HEK293 (cell line): Measurements from ENCODE around the gene ASB16.
A peak's percentile ranks its signal among the peaks of the same experiment; 100 is the strongest.

ENCODE experiments used
- GLIS1 ChIP-seq: fragments of 450-650 bp; formaldehyde crosslinking; IDR thresholded peaks from 2 replicates; pipeline ENCODE4 v1.5.1; 2016; ENCODE audit warnings: missing biosample characterization, missing genetic modification characterization
- RBAK ChIP-seq: fragments of 450-650 bp; formaldehyde crosslinking; IDR thresholded peaks from 2 replicates; pipeline ENCODE4 v1.5.1; 2016; ENCODE audit warnings: missing biosample characterization, missing genetic modification characterization
- ZBTB17 ChIP-seq: fragments of 450-650 bp; formaldehyde crosslinking; IDR thresholded peaks from 2 replicates; pipeline ENCODE4 v1.5.1; 2016; ENCODE audit warnings: missing biosample characterization, missing genetic modification characterization
- ZNF19 ChIP-seq: fragments of 450-650 bp; formaldehyde crosslinking; IDR thresholded peaks from 2 replicates; pipeline ENCODE4; 2016; ENCODE audit warnings: missing biosample characterization, missing genetic modification characterization, low read depth
- ZNF223 ChIP-seq: fragments of 450-650 bp; formaldehyde crosslinking; IDR thresholded peaks from 2 replicates; pipeline ENCODE4 v1.5.1; 2016; ENCODE audit warnings: missing biosample characterization, missing genetic modification characterization
- ZNF239 ChIP-seq: fragments of 450-650 bp; formaldehyde crosslinking; IDR thresholded peaks from 2 replicates; pipeline ENCODE4 v1.5.1; 2016; ENCODE audit warnings: missing biosample characterization, missing genetic modification characterization
- ZNF350 ChIP-seq: fragments of 450-650 bp; formaldehyde crosslinking; IDR thresholded peaks from 2 replicates; pipeline ENCODE4 v1.5.0; 2017; ENCODE audit warnings: missing biosample characterization, mild to moderate bottlenecking, missing genetic modification characterization
- ZNF501 ChIP-seq: fragments of 450-650 bp; formaldehyde crosslinking; IDR thresholded peaks from 2 replicates; pipeline ENCODE4 v1.5.1; 2016; ENCODE audit warnings: missing biosample characterization, missing genetic modification characterization
- ZNF544 ChIP-seq: fragments of 450-650 bp; formaldehyde crosslinking; IDR thresholded peaks from 2 replicates; pipeline ENCODE4 v1.5.0; 2017; ENCODE audit warnings: missing biosample characterization, missing genetic modification characterization
- ZNF747 ChIP-seq: fragments of 450-650 bp; formaldehyde crosslinking; IDR thresholded peaks from 2 replicates; pipeline ENCODE4 v1.5.1; 2016; ENCODE audit warnings: missing biosample characterization, missing genetic modification characterization
- ZNF776 ChIP-seq: fragments of 450-650 bp; formaldehyde crosslinking; IDR thresholded peaks from 2 replicates; pipeline ENCODE4 v1.5.0; 2017; ENCODE audit warnings: missing biosample characterization, missing genetic modification characterization, borderline replicate concordance
- ZNF791 ChIP-seq: fragments of 450-650 bp; formaldehyde crosslinking; IDR thresholded peaks from 2 replicates; pipeline ENCODE4 v1.5.1; 2016; ENCODE audit warnings: missing biosample characterization, missing genetic modification characterization
- TF ChIP-seq, protein P1 (sequence below): fragments of 450-650 bp; formaldehyde crosslinking; IDR thresholded peaks from 2 replicates; pipeline ENCODE4 v1.5.1; 2016; ENCODE audit warnings: missing biosample characterization, missing genetic modification characterization
- TF ChIP-seq, protein P2 (sequence below): fragments of 450-650 bp; formaldehyde crosslinking; IDR thresholded peaks from 2 replicates; pipeline ENCODE4 v1.5.1; 2016; ENCODE audit warnings: missing biosample characterization, missing genetic modification characterization
- TF ChIP-seq, protein P3 (sequence below): fragments of 450-650 bp; formaldehyde crosslinking; IDR thresholded peaks from 2 replicates; pipeline ENCODE4 v1.5.1; 2016; ENCODE audit warnings: missing biosample characterization, missing genetic modification characterization
- TF ChIP-seq, protein P4 (sequence below): fragments of 450-650 bp; IDR thresholded peaks from 2 replicates; pipeline ENCODE4 v1.5.1; 2018; ENCODE audit warnings: missing biosample characterization, mild to moderate bottlenecking, missing genetic modification characterization
- TF ChIP-seq, protein P5 (sequence below): fragments of 450-650 bp; formaldehyde crosslinking; IDR thresholded peaks from 2 replicates; pipeline ENCODE4 v1.5.1; 2016; ENCODE audit warnings: missing biosample characterization, missing genetic modification characterization
- TF ChIP-seq, protein P6 (sequence below): fragments of 450-650 bp; formaldehyde crosslinking; IDR thresholded peaks from 2 replicates; pipeline ENCODE4 v1.5.1; 2016; ENCODE audit warnings: missing biosample characterization, missing genetic modification characterization
- TF ChIP-seq, protein P7 (sequence below): fragments of 450-650 bp; formaldehyde crosslinking; IDR thresholded peaks from 2 replicates; pipeline ENCODE4 v1.5.1; 2017; ENCODE audit warnings: missing biosample characterization, missing genetic modification characterization

The ASB16 gene

DNA sequence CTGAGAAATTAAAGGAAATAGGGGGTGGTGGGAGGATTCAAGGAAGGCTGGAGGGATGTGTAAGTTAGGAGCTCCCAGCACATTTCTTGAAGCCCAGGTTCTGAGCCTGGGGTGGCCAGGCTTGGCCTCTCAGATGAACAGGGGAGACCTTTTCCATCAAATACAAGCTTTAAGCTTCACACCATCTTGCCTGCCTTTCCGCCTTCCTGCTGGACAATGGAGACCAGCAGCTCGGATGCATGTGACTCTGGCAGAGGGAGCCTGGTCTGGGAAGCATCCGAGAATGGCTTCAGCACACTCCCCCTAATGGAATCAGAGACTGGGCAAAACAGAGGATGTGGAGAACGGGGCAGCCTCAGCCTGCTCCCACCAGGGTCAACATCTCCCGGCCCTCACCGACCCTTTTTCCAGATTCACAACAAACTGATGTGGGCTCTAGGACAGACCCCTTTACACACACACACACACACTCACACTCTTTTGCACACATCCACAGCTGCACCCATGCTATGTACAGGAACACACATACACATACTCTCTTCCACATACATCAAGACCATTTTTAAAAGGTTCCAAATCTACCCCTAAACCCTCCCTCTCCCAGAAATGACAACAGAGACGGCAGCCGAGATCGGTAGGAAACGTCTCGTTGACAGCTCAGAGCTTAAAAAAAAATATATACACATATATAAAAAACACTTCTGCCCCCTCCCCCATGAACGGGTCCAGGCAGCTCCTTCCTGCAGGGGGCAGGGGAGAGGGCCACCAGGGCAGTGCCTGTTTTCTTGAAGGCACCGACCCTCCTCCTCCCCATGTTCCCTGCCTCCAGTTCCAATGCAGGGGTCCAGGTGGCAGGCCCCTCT lies 35.7 kb downstream of the ASB16 start (continued):
- TF ChIP-seq ZNF544 (tag by site-specific recombination) (no peak), ZNF19 (no peak), ZNF776 (tag by site-specific recombination) (no peak), ZNF747 (no peak), ZBTB17 (tag by site-specific recombination) (0 out of 2 replicates have a peak, but pooled peaks have one; percentile 12), GLIS1 (tag by site-specific recombination) (0 out of 2 replicates have a peak, but pooled peaks have one; percentile 14), ZNF223 (no peak), ZNF501 (no peak), ZNF791 (tag by site-specific recombination) (no peak), RBAK (tag by site-specific recombination) (no peak), ZNF350 (no peak), ZNF239 (tag by site-specific recombination) (no peak)
- TF ChIP-seq, protein P1, sequence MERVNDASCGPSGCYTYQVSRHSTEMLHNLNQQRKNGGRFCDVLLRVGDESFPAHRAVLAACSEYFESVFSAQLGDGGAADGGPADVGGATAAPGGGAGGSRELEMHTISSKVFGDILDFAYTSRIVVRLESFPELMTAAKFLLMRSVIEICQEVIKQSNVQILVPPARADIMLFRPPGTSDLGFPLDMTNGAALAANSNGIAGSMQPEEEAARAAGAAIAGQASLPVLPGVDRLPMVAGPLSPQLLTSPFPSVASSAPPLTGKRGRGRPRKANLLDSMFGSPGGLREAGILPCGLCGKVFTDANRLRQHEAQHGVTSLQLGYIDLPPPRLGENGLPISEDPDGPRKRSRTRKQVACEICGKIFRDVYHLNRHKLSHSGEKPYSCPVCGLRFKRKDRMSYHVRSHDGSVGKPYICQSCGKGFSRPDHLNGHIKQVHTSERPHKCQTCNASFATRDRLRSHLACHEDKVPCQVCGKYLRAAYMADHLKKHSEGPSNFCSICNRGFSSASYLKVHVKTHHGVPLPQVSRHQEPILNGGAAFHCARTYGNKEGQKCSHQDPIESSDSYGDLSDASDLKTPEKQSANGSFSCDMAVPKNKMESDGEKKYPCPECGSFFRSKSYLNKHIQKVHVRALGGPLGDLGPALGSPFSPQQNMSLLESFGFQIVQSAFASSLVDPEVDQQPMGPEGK (tag by site-specific recombination), result 0 out of 2 replicates have a peak, but pooled peaks have one; percentile 16
- TF ChIP-seq, protein P2, sequence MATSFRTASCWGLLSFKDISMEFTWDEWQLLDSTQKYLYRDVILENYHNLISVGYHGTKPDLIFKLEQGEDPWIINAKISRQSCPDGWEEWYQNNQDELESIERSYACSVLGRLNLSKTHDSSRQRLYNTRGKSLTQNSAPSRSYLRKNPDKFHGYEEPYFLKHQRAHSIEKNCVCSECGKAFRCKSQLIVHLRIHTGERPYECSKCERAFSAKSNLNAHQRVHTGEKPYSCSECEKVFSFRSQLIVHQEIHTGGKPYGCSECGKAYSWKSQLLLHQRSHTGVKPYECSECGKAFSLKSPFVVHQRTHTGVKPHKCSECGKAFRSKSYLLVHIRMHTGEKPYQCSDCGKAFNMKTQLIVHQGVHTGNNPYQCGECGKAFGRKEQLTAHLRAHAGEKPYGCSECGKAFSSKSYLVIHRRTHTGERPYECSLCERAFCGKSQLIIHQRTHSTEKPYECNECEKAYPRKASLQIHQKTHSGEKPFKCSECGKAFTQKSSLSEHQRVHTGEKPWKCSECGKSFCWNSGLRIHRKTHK (tag by site-specific recombination), result no peak
- TF ChIP-seq, protein P3, sequence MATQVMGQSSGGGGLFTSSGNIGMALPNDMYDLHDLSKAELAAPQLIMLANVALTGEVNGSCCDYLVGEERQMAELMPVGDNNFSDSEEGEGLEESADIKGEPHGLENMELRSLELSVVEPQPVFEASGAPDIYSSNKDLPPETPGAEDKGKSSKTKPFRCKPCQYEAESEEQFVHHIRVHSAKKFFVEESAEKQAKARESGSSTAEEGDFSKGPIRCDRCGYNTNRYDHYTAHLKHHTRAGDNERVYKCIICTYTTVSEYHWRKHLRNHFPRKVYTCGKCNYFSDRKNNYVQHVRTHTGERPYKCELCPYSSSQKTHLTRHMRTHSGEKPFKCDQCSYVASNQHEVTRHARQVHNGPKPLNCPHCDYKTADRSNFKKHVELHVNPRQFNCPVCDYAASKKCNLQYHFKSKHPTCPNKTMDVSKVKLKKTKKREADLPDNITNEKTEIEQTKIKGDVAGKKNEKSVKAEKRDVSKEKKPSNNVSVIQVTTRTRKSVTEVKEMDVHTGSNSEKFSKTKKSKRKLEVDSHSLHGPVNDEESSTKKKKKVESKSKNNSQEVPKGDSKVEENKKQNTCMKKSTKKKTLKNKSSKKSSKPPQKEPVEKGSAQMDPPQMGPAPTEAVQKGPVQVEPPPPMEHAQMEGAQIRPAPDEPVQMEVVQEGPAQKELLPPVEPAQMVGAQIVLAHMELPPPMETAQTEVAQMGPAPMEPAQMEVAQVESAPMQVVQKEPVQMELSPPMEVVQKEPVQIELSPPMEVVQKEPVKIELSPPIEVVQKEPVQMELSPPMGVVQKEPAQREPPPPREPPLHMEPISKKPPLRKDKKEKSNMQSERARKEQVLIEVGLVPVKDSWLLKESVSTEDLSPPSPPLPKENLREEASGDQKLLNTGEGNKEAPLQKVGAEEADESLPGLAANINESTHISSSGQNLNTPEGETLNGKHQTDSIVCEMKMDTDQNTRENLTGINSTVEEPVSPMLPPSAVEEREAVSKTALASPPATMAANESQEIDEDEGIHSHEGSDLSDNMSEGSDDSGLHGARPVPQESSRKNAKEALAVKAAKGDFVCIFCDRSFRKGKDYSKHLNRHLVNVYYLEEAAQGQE (tag by site-specific recombination), result no peak
- TF ChIP-seq, protein P4, sequence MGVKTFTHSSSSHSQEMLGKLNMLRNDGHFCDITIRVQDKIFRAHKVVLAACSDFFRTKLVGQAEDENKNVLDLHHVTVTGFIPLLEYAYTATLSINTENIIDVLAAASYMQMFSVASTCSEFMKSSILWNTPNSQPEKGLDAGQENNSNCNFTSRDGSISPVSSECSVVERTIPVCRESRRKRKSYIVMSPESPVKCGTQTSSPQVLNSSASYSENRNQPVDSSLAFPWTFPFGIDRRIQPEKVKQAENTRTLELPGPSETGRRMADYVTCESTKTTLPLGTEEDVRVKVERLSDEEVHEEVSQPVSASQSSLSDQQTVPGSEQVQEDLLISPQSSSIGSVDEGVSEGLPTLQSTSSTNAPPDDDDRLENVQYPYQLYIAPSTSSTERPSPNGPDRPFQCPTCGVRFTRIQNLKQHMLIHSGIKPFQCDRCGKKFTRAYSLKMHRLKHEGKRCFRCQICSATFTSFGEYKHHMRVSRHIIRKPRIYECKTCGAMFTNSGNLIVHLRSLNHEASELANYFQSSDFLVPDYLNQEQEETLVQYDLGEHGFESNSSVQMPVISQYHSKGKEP (tag by site-specific recombination), result no peak
- TF ChIP-seq, protein P5, sequence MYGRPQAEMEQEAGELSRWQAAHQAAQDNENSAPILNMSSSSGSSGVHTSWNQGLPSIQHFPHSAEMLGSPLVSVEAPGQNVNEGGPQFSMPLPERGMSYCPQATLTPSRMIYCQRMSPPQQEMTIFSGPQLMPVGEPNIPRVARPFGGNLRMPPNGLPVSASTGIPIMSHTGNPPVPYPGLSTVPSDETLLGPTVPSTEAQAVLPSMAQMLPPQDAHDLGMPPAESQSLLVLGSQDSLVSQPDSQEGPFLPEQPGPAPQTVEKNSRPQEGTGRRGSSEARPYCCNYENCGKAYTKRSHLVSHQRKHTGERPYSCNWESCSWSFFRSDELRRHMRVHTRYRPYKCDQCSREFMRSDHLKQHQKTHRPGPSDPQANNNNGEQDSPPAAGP (tag by site-specific recombination), result no peak
- TF ChIP-seq, protein P6, sequence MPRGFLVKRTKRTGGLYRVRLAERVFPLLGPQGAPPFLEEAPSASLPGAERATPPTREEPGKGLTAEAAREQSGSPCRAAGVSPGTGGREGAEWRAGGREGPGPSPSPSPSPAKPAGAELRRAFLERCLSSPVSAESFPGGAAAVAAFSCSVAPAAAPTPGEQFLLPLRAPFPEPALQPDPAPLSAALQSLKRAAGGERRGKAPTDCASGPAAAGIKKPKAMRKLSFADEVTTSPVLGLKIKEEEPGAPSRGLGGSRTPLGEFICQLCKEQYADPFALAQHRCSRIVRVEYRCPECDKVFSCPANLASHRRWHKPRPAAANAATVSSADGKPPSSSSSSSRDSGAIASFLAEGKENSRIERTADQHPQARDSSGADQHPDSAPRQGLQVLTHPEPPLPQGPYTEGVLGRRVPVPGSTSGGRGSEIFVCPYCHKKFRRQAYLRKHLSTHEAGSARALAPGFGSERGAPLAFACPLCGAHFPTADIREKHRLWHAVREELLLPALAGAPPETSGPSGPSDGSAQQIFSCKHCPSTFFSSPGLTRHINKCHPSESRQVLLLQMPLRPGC, result no peak
- TF ChIP-seq, protein P7, sequence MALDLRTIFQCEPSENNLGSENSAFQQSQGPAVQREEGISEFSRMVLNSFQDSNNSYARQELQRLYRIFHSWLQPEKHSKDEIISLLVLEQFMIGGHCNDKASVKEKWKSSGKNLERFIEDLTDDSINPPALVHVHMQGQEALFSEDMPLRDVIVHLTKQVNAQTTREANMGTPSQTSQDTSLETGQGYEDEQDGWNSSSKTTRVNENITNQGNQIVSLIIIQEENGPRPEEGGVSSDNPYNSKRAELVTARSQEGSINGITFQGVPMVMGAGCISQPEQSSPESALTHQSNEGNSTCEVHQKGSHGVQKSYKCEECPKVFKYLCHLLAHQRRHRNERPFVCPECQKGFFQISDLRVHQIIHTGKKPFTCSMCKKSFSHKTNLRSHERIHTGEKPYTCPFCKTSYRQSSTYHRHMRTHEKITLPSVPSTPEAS, result 0 out of 2 replicates have a peak, but pooled peaks have one; percentile 12
- TF ChIP-seq, all 188 proteins: peak for 8
